WTC11 (cell line): ENCODE results near the gene PRRX1.

Experiments
- CREB1 ChIP-seq: sonication (generic); formaldehyde crosslinking; IDR thresholded peaks from 2 replicates; pipeline ENCODE4 v1.8.0; 2023; ENCODE audit warnings: mild to moderate bottlenecking, missing genetic modification reagents
- EMX1 ChIP-seq: fragments of 250-450 bp; sonication (Bioruptor Pico); IDR thresholded peaks from 2 replicates; pipeline ENCODE4 v1.8.0; 2021; ENCODE audit warnings: mild to moderate bottlenecking
- ESRRA ChIP-seq: sonication (generic); formaldehyde crosslinking; IDR thresholded peaks from 2 replicates; pipeline ENCODE4 v1.8.1; 2022; ENCODE audit warnings: mild to moderate bottlenecking, missing genetic modification reagents, borderline replicate concordance
- ETV6 ChIP-seq: sonication (generic); formaldehyde crosslinking; IDR thresholded peaks from 2 replicates; pipeline ENCODE4 v1.8.1; 2022; ENCODE audit warnings: mild to moderate bottlenecking, missing genetic modification reagents
- MYBL2 ChIP-seq: sonication (generic); formaldehyde crosslinking; IDR thresholded peaks from 2 replicates; pipeline ENCODE4 v1.8.1; 2023; ENCODE audit warnings: mild to moderate bottlenecking, moderate library complexity, missing genetic modification reagents
- TF ChIP-seq, protein P1 (sequence below): sonication (generic); formaldehyde crosslinking; IDR thresholded peaks from 2 replicates; pipeline ENCODE4 v1.8.1; 2023; ENCODE audit warnings: mild to moderate bottlenecking, moderate library complexity, missing genetic modification reagents
- TF ChIP-seq, protein P2 (sequence below): fragments of 200-600 bp; IDR thresholded peaks from 2 replicates; pipeline ENCODE4 v1.8.0; 2022; ENCODE audit warnings: antibody characterized with exemption
- TF ChIP-seq, protein P3 (sequence below): sonication (generic); formaldehyde crosslinking; IDR thresholded peaks from 2 replicates; pipeline ENCODE4 v1.8.1; 2023; ENCODE audit warnings: mild to moderate bottlenecking, missing genetic modification reagents, moderate library complexity
- TF ChIP-seq, protein P4 (sequence below): sonication (generic); formaldehyde crosslinking; IDR thresholded peaks from 2 replicates; pipeline ENCODE4 v1.8.0; 2022; ENCODE audit warnings: mild to moderate bottlenecking, missing genetic modification reagents
- TF ChIP-seq, protein P5 (sequence below): sonication (generic); formaldehyde crosslinking; IDR thresholded peaks from 2 replicates; pipeline ENCODE4 v1.8.1; 2022; ENCODE audit warnings: mild to moderate bottlenecking, missing genetic modification reagents, moderate library complexity, borderline replicate concordance

DNA sequence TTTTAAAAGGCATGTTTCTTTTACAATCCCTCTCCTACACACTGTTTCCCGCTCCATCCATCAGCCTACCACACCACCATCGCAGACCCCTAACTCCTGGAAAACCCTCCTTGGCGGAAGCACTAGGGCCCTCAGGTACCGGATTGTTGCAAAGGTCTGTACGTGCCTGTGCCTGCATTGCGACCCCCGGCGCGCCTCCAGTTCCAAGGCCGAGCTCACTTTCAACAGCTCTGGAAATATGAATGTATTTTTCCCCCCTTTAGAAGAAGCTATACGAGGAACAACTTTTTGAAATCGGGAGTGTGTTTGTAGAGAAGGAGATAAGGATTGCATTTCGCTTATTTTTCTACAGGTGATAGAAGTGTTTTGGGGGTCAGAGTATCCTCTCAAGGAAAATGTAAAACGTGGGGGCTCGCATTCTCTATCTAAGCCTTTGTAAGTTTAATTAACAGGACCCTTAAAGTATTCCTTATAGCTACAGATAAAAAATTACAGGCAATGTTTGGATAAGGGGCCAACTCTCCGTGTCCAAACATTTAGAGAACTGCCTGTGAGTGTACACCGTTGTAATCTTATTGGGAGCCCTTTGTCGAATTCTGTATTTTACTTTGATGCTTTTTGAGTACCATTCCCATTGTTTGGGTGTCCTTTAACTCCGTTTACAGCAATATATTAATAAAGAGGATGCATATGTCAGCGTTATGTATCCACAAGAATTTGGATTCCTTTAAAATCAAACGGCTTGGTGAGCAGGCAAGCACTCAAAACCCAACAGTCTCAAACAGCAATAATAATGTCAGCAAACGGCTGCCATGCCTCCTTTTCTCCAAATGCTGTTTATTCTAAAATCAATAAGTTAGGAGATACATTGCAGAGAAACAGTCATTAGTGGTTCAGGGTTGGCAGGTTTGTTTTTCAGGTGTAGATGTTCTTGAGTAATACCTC is 5.9 kb downstream of the PRRX1 start:
- TF ChIP-seq MYBL2 (CRISPR knock-in tag): no peak
- no peak for TF ChIP-seq ESRRA
- TF ChIP-seq, protein P1, sequence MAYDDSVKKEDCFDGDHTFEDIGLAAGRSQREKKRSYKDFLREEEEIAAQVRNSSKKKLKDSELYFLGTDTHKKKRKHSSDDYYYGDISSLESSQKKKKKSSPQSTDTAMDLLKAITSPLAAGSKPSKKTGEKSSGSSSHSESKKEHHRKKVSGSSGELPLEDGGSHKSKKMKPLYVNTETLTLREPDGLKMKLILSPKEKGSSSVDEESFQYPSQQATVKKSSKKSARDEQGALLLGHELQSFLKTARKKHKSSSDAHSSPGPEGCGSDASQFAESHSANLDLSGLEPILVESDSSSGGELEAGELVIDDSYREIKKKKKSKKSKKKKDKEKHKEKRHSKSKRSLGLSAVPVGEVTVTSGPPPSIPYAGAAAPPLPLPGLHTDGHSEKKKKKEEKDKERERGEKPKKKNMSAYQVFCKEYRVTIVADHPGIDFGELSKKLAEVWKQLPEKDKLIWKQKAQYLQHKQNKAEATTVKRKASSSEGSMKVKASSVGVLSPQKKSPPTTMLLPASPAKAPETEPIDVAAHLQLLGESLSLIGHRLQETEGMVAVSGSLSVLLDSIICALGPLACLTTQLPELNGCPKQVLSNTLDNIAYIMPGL (CRISPR knock-in tag): no peak
- TF ChIP-seq, protein P2, sequence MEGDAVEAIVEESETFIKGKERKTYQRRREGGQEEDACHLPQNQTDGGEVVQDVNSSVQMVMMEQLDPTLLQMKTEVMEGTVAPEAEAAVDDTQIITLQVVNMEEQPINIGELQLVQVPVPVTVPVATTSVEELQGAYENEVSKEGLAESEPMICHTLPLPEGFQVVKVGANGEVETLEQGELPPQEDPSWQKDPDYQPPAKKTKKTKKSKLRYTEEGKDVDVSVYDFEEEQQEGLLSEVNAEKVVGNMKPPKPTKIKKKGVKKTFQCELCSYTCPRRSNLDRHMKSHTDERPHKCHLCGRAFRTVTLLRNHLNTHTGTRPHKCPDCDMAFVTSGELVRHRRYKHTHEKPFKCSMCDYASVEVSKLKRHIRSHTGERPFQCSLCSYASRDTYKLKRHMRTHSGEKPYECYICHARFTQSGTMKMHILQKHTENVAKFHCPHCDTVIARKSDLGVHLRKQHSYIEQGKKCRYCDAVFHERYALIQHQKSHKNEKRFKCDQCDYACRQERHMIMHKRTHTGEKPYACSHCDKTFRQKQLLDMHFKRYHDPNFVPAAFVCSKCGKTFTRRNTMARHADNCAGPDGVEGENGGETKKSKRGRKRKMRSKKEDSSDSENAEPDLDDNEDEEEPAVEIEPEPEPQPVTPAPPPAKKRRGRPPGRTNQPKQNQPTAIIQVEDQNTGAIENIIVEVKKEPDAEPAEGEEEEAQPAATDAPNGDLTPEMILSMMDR: no peak
- no peak for TF ChIP-seq ETV6 (CRISPR knock-in tag)
- TF ChIP-seq, protein P3, sequence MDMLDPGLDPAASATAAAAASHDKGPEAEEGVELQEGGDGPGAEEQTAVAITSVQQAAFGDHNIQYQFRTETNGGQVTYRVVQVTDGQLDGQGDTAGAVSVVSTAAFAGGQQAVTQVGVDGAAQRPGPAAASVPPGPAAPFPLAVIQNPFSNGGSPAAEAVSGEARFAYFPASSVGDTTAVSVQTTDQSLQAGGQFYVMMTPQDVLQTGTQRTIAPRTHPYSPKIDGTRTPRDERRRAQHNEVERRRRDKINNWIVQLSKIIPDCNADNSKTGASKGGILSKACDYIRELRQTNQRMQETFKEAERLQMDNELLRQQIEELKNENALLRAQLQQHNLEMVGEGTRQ (CRISPR knock-in tag): no peak
- TF ChIP-seq, protein P4, sequence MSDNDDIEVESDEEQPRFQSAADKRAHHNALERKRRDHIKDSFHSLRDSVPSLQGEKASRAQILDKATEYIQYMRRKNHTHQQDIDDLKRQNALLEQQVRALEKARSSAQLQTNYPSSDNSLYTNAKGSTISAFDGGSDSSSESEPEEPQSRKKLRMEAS: no peak
- TF ChIP-seq EMX1 (CRISPR knock-in tag): no peak
- TF ChIP-seq, protein P5, sequence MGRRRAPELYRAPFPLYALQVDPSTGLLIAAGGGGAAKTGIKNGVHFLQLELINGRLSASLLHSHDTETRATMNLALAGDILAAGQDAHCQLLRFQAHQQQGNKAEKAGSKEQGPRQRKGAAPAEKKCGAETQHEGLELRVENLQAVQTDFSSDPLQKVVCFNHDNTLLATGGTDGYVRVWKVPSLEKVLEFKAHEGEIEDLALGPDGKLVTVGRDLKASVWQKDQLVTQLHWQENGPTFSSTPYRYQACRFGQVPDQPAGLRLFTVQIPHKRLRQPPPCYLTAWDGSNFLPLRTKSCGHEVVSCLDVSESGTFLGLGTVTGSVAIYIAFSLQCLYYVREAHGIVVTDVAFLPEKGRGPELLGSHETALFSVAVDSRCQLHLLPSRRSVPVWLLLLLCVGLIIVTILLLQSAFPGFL (CRISPR knock-in tag): no peak
- no peak for TF ChIP-seq CREB1 (CRISPR knock-in tag)
